GM12891 (cell line): ENCODE measurements around the gene MTMR3.
A peak's percentile ranks its signal among the peaks of the same experiment; 100 is the strongest.
"Not testable (repeated sequence)": the region's sequence is repeated elsewhere in the genome, so short reads cannot be mapped to it uniquely, and the experiment has no call there.

Experiments
- DNase-seq: peaks from one replicate; pipeline ENCODE4 v3.0.0; 2011; ENCODE audit warnings: low spot score; ENCODE audit not compliant: insufficient read length
- FAIRE-seq: peaks from 2 replicates; lab custom pipeline; 2011; peaks lifted over from hg19 to GRCh38; lab: Jason Lieb, UNC
- PAX5 ChIP-seq: IDR thresholded peaks from 2 replicates; pipeline ENCODE4 v1.6.1; 2011; ENCODE audit warnings: low read length, moderate library complexity, mild to moderate bottlenecking; ENCODE audit not compliant: insufficient read depth, severe bottlenecking
- POLR2A ChIP-seq: IDR thresholded peaks from 2 replicates; pipeline ENCODE4 v1.6.1; 2011; ENCODE audit warnings: low read depth, low read length, control low read depth
- POLR2AphosphoS5 ChIP-seq: IDR thresholded peaks from 2 replicates; pipeline ENCODE4 v1.6.1; 2011; ENCODE audit warnings: low read depth, low read length, control low read depth
- POU2F2 ChIP-seq: IDR thresholded peaks from 2 replicates; pipeline ENCODE4 v1.6.1; 2011; ENCODE audit warnings: low read depth, mild to moderate bottlenecking, control low read depth, low read length, moderate library complexity
- SPI1 ChIP-seq: IDR thresholded peaks from 2 replicates; pipeline ENCODE4 v1.6.1; 2011; ENCODE audit warnings: low read depth, low read length, control low read depth
- TAF1 ChIP-seq: IDR thresholded peaks from 2 replicates; pipeline ENCODE4 v1.6.1; 2011; ENCODE audit warnings: low read depth, low read length, control low read depth

MTMR3 gene

GRCh38 chr22:29949872-29950271 lies 66.9 kb downstream of the MTMR3 start:
- FAIRE-seq (no peak), DNase-seq (no peak)
- no peak for TF ChIP-seq SPI1
- TF ChIP-seq PAX5 = no peak
- no peak for TF ChIP-seq TAF1
- TF ChIP-seq POU2F2 = no peak
- no peak for TF ChIP-seq POLR2AphosphoS5
- no peak for TF ChIP-seq POLR2A

- TF ChIP-seq TAF1 = no peak
- no peak for TF ChIP-seq POLR2A
- TF ChIP-seq SPI1 = no peak
- no peak for TF ChIP-seq PAX5
- no peak for TF ChIP-seq POLR2AphosphoS5
- TF ChIP-seq POU2F2 = no peak
- DNase-seq = no peak
- FAIRE-seq = no peak
Measured at GRCh38 chr22:29951791-29952413, 68.9 kb downstream of the MTMR3 start.

GRCh38 chr22:29954203-29954855 lies 71.4 kb downstream of the MTMR3 start:
- FAIRE-seq (no peak), DNase-seq (no peak)
- TF ChIP-seq TAF1 (no peak), POLR2A (no peak), POLR2AphosphoS5 (no peak), SPI1 (no peak), POU2F2 (no peak), PAX5 (no peak)

GRCh38 chr22:29956680-29957079 lies 73.7 kb downstream of the MTMR3 start:
- DNase-seq (no peak), FAIRE-seq (no peak)
- TF ChIP-seq SPI1 = no peak
- no peak for TF ChIP-seq POU2F2
- no peak for TF ChIP-seq POLR2A
- TF ChIP-seq TAF1 = no peak
- TF ChIP-seq POLR2AphosphoS5 = no peak
- no peak for TF ChIP-seq PAX5

GRCh38 chr22:29958170-29958569 lies 75.2 kb downstream of the MTMR3 start:
- TF ChIP-seq PAX5 (no peak), SPI1 (no peak), TAF1 (no peak), POLR2A (no peak), POLR2AphosphoS5 (no peak), POU2F2 (no peak)
- FAIRE-seq = no peak
- DNase-seq = no peak

- FAIRE-seq = no peak
- DNase-seq = no peak
- TF ChIP-seq TAF1 (no peak), PAX5 (no peak), SPI1 (no peak), POLR2A (no peak), POLR2AphosphoS5 (no peak), POU2F2 (no peak)
Measured at GRCh38 chr22:29964776-29965175, 81.8 kb downstream of the MTMR3 start.

- FAIRE-seq (no peak), DNase-seq (no peak)
- no peak for TF ChIP-seq PAX5
- no peak for TF ChIP-seq TAF1
- TF ChIP-seq POU2F2 = no peak
- no peak for TF ChIP-seq POLR2AphosphoS5
- TF ChIP-seq SPI1 = no peak
- TF ChIP-seq POLR2A = no peak
Measured at GRCh38 chr22:29967461-29967860, 84.5 kb downstream of the MTMR3 start.

GRCh38 chr22:29971607-29972006 lies 88.6 kb downstream of the MTMR3 start:
- DNase-seq (no peak), FAIRE-seq (no peak)
- TF ChIP-seq POU2F2 = no peak
- TF ChIP-seq TAF1 = no peak

- no peak for TF ChIP-seq POLR2A
- TF ChIP-seq SPI1 = no peak
- TF ChIP-seq TAF1 = no peak
- no peak for TF ChIP-seq POU2F2
- TF ChIP-seq PAX5 = no peak
- no peak for TF ChIP-seq POLR2AphosphoS5
- no peak for DNase-seq
- peak; percentile 47 for FAIRE-seq
Measured at GRCh38 chr22:29972121-29972520, 89.1 kb downstream of the MTMR3 start.

- no peak for TF ChIP-seq POU2F2
- no peak for TF ChIP-seq TAF1
- DNase-seq (no peak), FAIRE-seq (no peak)
Measured at GRCh38 chr22:29973269-29973668, 90.3 kb downstream of the MTMR3 start.

- not testable (repeated sequence) for DNase-seq, FAIRE-seq
Measured at GRCh38 chr22:29973680-29974079, 90.7 kb downstream of the MTMR3 start.
